Ovary (tissue), 3 donors: Measurements from ENCODE around the gene OR5T3.
"Not testable (repeated sequence)": the region's sequence is repeated elsewhere in the genome, so short reads cannot be mapped to it uniquely, and the experiment has no call there.

Source experiments
- POLR2A ChIP-seq: fragments of 450-650 bp; IDR thresholded peaks from one replicate; pipeline ENCODE4 v1.6.1; 2017; ENCODE audit warnings: antibody characterized with exemption, mild to moderate bottlenecking, moderate library complexity
- TF ChIP-seq, protein P1 (sequence below), 3 donors: fragments of 450-650 bp in 2 of 3; fragments of 200-600 bp in 1 of 3; IDR thresholded peaks; one replicate each; pipeline versions ENCODE4 v1.5.1 to v1.8.0; 2016 to 2022; ENCODE audit warnings: antibody characterized with exemption in 3 of 3, mild to moderate bottlenecking in 1 of 3
- donor health status: DM: no; HTN: no; CAD: no.

DNA sequence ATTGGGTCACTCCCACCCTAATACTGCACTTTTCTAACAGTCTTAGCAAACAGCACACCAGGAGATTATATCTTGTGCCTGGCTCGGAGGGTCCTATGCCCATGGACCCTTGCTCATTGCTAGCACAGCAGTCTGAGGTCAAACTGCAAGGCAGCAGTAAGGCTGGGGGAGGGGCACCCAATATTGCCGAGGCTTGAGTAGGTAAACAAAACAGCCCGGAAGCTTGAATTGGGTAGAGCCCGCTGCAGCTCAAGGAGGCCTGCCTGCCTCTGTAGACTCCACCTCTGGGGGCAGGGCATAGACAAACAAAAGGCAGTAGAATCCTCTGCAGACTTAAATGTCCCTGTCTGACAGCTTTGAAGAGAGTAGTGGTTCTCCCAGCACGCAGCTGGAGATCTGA is 32.3 kb upstream of the OR5T3 start:
- TF ChIP-seq, protein P1, sequence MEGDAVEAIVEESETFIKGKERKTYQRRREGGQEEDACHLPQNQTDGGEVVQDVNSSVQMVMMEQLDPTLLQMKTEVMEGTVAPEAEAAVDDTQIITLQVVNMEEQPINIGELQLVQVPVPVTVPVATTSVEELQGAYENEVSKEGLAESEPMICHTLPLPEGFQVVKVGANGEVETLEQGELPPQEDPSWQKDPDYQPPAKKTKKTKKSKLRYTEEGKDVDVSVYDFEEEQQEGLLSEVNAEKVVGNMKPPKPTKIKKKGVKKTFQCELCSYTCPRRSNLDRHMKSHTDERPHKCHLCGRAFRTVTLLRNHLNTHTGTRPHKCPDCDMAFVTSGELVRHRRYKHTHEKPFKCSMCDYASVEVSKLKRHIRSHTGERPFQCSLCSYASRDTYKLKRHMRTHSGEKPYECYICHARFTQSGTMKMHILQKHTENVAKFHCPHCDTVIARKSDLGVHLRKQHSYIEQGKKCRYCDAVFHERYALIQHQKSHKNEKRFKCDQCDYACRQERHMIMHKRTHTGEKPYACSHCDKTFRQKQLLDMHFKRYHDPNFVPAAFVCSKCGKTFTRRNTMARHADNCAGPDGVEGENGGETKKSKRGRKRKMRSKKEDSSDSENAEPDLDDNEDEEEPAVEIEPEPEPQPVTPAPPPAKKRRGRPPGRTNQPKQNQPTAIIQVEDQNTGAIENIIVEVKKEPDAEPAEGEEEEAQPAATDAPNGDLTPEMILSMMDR (IDR thresholded peaks at IDR 0.05): not testable (repeated sequence)
- not testable (repeated sequence) for TF ChIP-seq POLR2A
